Measurements from ENCODE around the gene CHPT1.

Gene CHPT1

DNA sequence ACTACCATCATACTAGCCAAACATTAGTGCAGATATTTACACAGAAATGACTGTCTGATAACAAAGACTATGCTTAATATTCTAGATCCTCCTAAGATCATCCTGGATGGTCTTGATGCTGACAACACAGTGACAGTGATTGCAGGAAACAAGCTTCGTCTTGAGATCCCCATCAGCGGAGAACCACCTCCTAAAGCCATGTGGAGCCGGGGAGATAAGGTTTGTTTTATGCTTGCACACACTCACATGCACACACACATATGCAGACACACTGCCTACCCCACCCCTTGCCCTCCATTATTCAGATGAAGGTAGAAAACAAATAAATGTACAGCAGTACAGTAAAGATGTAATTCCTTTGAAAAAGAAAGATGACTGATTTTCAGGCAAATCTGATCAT, 44.4 kb upstream of the CHPT1 start:
- no peak overlapping the region for H3K27ac ChIP-seq (replicated peaks; ENCODE audit: low read length)
- no peak overlapping the region for H2AK5ac ChIP-seq (ENCODE audit: low read depth, low read length)
- no peak overlapping the region for H3K14ac ChIP-seq (ENCODE audit: low read length)
- no peak for DNase-seq (ENCODE audit: low spot score)
- no peaks in the 10 kb centered on the region for H3K79me1 ChIP-seq (ENCODE audit: low read depth, low read length)
- no peaks in the 10 kb centered on the region for H3K36me3 ChIP-seq (replicated peaks in 1 of 2; ENCODE audit: control insufficient read depth in 2 of 2, insufficient read depth in 2 of 2, low read length in 2 of 2)
- H3K9me3 ChIP-seq (replicated peaks in 1 of 2; ENCODE audit: control insufficient read depth in 2 of 2, insufficient read depth in 1 of 2, low read depth in 1 of 2, low read length in 2 of 2): no peaks in the 10 kb centered on the region
- no peak overlapping the region for H2BK5ac ChIP-seq (ENCODE audit: low read length)
- no peak overlapping the region for H4K91ac ChIP-seq (ENCODE audit: low read depth, low read length, poor library complexity)
- no peak overlapping the region for H3K18ac ChIP-seq (ENCODE audit: low read length)
- H3K23ac ChIP-seq (ENCODE audit: low read depth, low read length, poor library complexity): no peak overlapping the region
- H3K9ac ChIP-seq (ENCODE audit: low read depth, low read length, poor library complexity): no peak overlapping the region
- H2BK120ac ChIP-seq (ENCODE audit: low read depth, low read length): no peak overlapping the region
- H3K27me3 ChIP-seq (ENCODE audit: control insufficient read depth in 3 of 3, insufficient read depth in 3 of 3, low read depth in 1 of 3, low read length in 3 of 3): no peaks in the 10 kb centered on the region
- H2BK12ac ChIP-seq (ENCODE audit: low read length): no peak overlapping the region
- H2AFZ ChIP-seq (ENCODE audit: low read length): no peak overlapping the region
- H2BK15ac ChIP-seq (ENCODE audit: low read length): no peak overlapping the region
- H3K4me2 ChIP-seq (ENCODE audit: insufficient read depth, low read length, poor library complexity, severe bottlenecking): no peak overlapping the region
- no peak overlapping the region for H3K4me3 ChIP-seq (ENCODE audit: low read length in 2 of 2)
- H4K8ac ChIP-seq (ENCODE audit: low read depth, low read length): no peak overlapping the region
- H3K4me1 ChIP-seq (ENCODE audit: control insufficient read depth in 2 of 2, insufficient read depth in 1 of 2, low read depth in 1 of 2, low read length in 2 of 2): no peaks in the 10 kb centered on the region
- WGBS, 2 donors (ENCODE audit: extremely low coverage in 2 of 2, insufficient read length in 2 of 2, insufficient replicate concordance in 1 of 2): no CpG with 5 or more reads among the region's 3 CpGs
- H3K4ac ChIP-seq (ENCODE audit: low read length): no peak overlapping the region

DNA sequence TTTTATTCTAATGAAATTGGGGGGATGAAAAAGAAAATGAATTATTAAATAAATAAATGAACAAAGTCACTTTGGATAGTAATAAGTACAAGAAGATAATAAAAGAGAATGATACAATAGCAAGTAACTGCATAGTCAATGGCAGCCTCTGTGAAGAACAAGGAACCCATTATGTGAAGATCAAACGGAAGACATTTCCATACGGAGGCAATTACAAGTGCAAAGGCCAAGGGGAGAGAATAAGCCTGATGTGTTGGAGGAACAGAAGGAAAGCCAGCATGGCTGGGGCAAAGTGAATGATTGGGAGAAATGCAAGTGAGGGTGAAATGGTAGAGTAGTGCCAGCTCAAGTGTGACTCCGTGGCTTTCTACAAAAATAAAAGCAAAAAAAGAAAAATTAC, 43.9 kb upstream of the CHPT1 start:
- H3K79me1 ChIP-seq (ENCODE audit: low read depth, low read length): no peaks in the 10 kb centered on the region
- H3K27me3 ChIP-seq (ENCODE audit: control insufficient read depth in 3 of 3, insufficient read depth in 3 of 3, low read depth in 1 of 3, low read length in 3 of 3): no peaks in the 10 kb centered on the region
- no peak overlapping the region for H3K4me2 ChIP-seq (ENCODE audit: insufficient read depth, low read length, poor library complexity, severe bottlenecking)
- H2BK15ac ChIP-seq (ENCODE audit: low read length): no peak overlapping the region
- H3K4me1 ChIP-seq (ENCODE audit: control insufficient read depth in 2 of 2, insufficient read depth in 1 of 2, low read depth in 1 of 2, low read length in 2 of 2): no peaks in the 10 kb centered on the region
- H3K9ac ChIP-seq (ENCODE audit: low read depth, low read length, poor library complexity): no peak overlapping the region
- no peaks in the 10 kb centered on the region for H3K9me3 ChIP-seq (replicated peaks in 1 of 2; ENCODE audit: control insufficient read depth in 2 of 2, insufficient read depth in 1 of 2, low read depth in 1 of 2, low read length in 2 of 2)
- no peak overlapping the region for H2BK5ac ChIP-seq (ENCODE audit: low read length)
- H3K4me3 ChIP-seq (ENCODE audit: low read length in 2 of 2): no peak overlapping the region
- no peak overlapping the region for H3K27ac ChIP-seq (replicated peaks; ENCODE audit: low read length)
- no peak overlapping the region for H4K91ac ChIP-seq (ENCODE audit: low read depth, low read length, poor library complexity)
- no peak overlapping the region for H2BK120ac ChIP-seq (ENCODE audit: low read depth, low read length)
- H3K18ac ChIP-seq (ENCODE audit: low read length): no peak overlapping the region
- H3K23ac ChIP-seq (ENCODE audit: low read depth, low read length, poor library complexity): no peak overlapping the region
- no peak overlapping the region for H2BK12ac ChIP-seq (ENCODE audit: low read length)
- H3K4ac ChIP-seq (ENCODE audit: low read length): no peak overlapping the region
- WGBS, 2 donors (ENCODE audit: extremely low coverage in 2 of 2, insufficient read length in 2 of 2, insufficient replicate concordance in 1 of 2): no CpG with 5 or more reads among the region's 3 CpGs
- no peak overlapping the region for H4K8ac ChIP-seq (ENCODE audit: low read depth, low read length)
- no peak overlapping the region for H3K14ac ChIP-seq (ENCODE audit: low read length)
- no peaks in the 10 kb centered on the region for H3K36me3 ChIP-seq (replicated peaks in 1 of 2; ENCODE audit: control insufficient read depth in 2 of 2, insufficient read depth in 2 of 2, low read length in 2 of 2)
- no peak overlapping the region for H2AK5ac ChIP-seq (ENCODE audit: low read depth, low read length)
- no peak for DNase-seq (ENCODE audit: low spot score)
- no peak overlapping the region for H2AFZ ChIP-seq (ENCODE audit: low read length)

DNA sequence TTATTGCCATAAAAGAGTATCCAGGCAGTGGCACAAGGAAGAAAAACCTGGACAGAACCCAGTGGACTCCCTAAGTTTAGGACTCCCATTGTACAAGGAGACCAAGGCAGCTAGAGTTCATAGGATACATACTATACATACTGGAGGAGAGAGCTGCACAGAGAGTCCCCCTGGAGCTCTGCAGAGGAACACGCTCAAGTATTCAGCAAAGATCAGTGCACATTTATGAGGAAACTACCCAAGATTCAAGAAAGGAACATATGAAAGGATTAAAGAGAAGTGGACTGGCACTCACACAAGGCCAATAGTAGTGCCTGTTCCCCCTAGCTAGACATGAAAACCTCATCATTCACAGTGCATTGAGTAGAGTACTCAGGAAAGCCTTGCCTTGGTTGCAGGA, 43.0 kb upstream of the CHPT1 start:
- H3K27me3 ChIP-seq (ENCODE audit: control insufficient read depth in 3 of 3, insufficient read depth in 3 of 3, low read depth in 1 of 3, low read length in 3 of 3): peaks cover 0 to under 1% (median 0%) of the 10 kb centered on the region in 3 experiments
- no peak overlapping the region for H2BK15ac ChIP-seq (ENCODE audit: low read length)
- no peak overlapping the region for H2BK12ac ChIP-seq (ENCODE audit: low read length)
- no peak for DNase-seq (ENCODE audit: low spot score)
- H4K91ac ChIP-seq (ENCODE audit: low read depth, low read length, poor library complexity): no peak overlapping the region
- no peak overlapping the region for H2AK5ac ChIP-seq (ENCODE audit: low read depth, low read length)
- H3K4ac ChIP-seq (ENCODE audit: low read length): no peak overlapping the region
- WGBS, 2 donors (ENCODE audit: extremely low coverage in 2 of 2, insufficient read length in 2 of 2, insufficient replicate concordance in 1 of 2): no CpG with 5 or more reads among the region's 1 CpG
- H3K14ac ChIP-seq (ENCODE audit: low read length): no peak overlapping the region
- no peak overlapping the region for H3K4me3 ChIP-seq (ENCODE audit: low read length in 2 of 2)
- no peak overlapping the region for H3K18ac ChIP-seq (ENCODE audit: low read length)
- H3K36me3 ChIP-seq (replicated peaks in 1 of 2; ENCODE audit: control insufficient read depth in 2 of 2, insufficient read depth in 2 of 2, low read length in 2 of 2): no peaks in the 10 kb centered on the region
- H3K79me1 ChIP-seq (ENCODE audit: low read depth, low read length): no peaks in the 10 kb centered on the region
- H4K8ac ChIP-seq (ENCODE audit: low read depth, low read length): no peak overlapping the region
- no peak overlapping the region for H3K9ac ChIP-seq (ENCODE audit: low read depth, low read length, poor library complexity)
- H3K27ac ChIP-seq (replicated peaks; ENCODE audit: low read length): no peak overlapping the region
- H3K23ac ChIP-seq (ENCODE audit: low read depth, low read length, poor library complexity): no peak overlapping the region
- H3K4me1 ChIP-seq (ENCODE audit: control insufficient read depth in 2 of 2, insufficient read depth in 1 of 2, low read depth in 1 of 2, low read length in 2 of 2): no peaks in the 10 kb centered on the region
- H2BK120ac ChIP-seq (ENCODE audit: low read depth, low read length): no peak overlapping the region
- no peak overlapping the region for H2BK5ac ChIP-seq (ENCODE audit: low read length)
- H2AFZ ChIP-seq (ENCODE audit: low read length): no peak overlapping the region
- H3K9me3 ChIP-seq (replicated peaks in 1 of 2; ENCODE audit: control insufficient read depth in 2 of 2, insufficient read depth in 1 of 2, low read depth in 1 of 2, low read length in 2 of 2): no peaks in the 10 kb centered on the region
- no peak overlapping the region for H3K4me2 ChIP-seq (ENCODE audit: insufficient read depth, low read length, poor library complexity, severe bottlenecking)

DNA sequence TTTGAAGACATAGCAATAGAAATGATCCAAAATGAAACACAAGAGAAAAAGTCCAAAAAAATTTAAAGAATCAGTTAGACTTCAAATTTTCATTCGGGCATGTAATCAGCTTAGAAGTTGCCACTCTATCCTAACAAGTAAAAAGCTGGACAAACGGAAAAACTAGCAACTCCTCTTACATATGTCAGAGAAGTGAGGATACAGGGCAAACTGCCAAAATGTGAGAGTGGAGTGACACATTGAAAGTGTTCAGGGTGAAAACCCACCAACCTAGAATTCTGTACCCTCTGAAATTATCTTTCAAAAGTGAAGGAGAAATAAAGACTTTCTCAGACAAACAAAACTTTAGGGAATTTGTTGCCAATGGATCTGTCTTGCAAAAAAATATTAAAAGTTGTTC, 42.0 kb upstream of the CHPT1 start:
- Histone ChIP-seq H3K18ac (ENCODE audit: low read length) (no peak overlapping the region), H2BK15ac (ENCODE audit: low read length) (no peak overlapping the region), H3K9ac (ENCODE audit: low read depth, low read length, poor library complexity) (no peak overlapping the region), H2BK12ac (ENCODE audit: low read length) (no peak overlapping the region), H2AK5ac (ENCODE audit: low read depth, low read length) (no peak overlapping the region), H2BK120ac (ENCODE audit: low read depth, low read length) (no peak overlapping the region), H3K4me1 (ENCODE audit: control insufficient read depth in 2 of 2, insufficient read depth in 1 of 2, low read depth in 1 of 2, low read length in 2 of 2) (no peaks in the 10 kb centered on the region), H3K23ac (ENCODE audit: low read depth, low read length, poor library complexity) (no peak overlapping the region), H3K27me3 (ENCODE audit: control insufficient read depth in 3 of 3, insufficient read depth in 3 of 3, low read depth in 1 of 3, low read length in 3 of 3) (peaks cover 0 to 3% (median 0%) of the 10 kb centered on the region in 3 experiments), H4K8ac (ENCODE audit: low read depth, low read length) (no peak overlapping the region), H4K91ac (ENCODE audit: low read depth, low read length, poor library complexity) (no peak overlapping the region), H3K27ac (replicated peaks; ENCODE audit: low read length) (no peak overlapping the region), H3K4me3 (ENCODE audit: low read length in 2 of 2) (no peak overlapping the region), H2AFZ (ENCODE audit: low read length) (no peak overlapping the region), H3K36me3 (replicated peaks in 1 of 2; ENCODE audit: control insufficient read depth in 2 of 2, insufficient read depth in 2 of 2, low read length in 2 of 2) (no peaks in the 10 kb centered on the region), H3K9me3 (replicated peaks in 1 of 2; ENCODE audit: control insufficient read depth in 2 of 2, insufficient read depth in 1 of 2, low read depth in 1 of 2, low read length in 2 of 2) (no peaks in the 10 kb centered on the region), H2BK5ac (ENCODE audit: low read length) (no peak overlapping the region), H3K14ac (ENCODE audit: low read length) (no peak overlapping the region), H3K79me1 (ENCODE audit: low read depth, low read length) (no peaks in the 10 kb centered on the region), H3K4ac (ENCODE audit: low read length) (no peak overlapping the region), H3K4me2 (ENCODE audit: insufficient read depth, low read length, poor library complexity, severe bottlenecking) (no peak overlapping the region)
- DNase-seq (ENCODE audit: low spot score): no peak
- no CpG with 5 or more reads among the region's 2 CpGs for WGBS, 2 donors (ENCODE audit: extremely low coverage in 2 of 2, insufficient read length in 2 of 2, insufficient replicate concordance in 1 of 2)

Measured in neuronal stem cell (in vitro differentiated cells).